ENCODE measurements around the gene CRLF1.

The CRLF1 gene

DNA sequence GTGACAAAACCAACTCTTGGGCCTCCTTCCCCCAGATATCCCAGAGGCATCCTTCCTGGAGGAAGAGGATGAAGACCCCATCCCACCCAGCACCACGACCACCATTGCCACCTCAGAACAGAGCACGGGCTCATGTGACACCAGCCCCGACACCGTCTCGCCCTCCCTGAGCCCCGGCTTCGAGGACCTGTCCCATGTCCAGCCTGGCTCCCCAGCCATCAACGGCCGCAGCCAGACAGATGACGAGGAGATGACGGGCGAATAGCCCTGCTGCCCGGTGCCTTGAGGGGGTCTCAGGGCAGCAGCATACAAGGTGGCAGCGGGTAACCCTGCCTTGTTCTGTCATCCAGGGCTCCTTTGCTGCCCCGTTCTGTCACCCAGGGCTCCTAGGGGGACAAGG lies 38.2 kb downstream of the CRLF1 start:
- TF ChIP-seq, protein P1, sequence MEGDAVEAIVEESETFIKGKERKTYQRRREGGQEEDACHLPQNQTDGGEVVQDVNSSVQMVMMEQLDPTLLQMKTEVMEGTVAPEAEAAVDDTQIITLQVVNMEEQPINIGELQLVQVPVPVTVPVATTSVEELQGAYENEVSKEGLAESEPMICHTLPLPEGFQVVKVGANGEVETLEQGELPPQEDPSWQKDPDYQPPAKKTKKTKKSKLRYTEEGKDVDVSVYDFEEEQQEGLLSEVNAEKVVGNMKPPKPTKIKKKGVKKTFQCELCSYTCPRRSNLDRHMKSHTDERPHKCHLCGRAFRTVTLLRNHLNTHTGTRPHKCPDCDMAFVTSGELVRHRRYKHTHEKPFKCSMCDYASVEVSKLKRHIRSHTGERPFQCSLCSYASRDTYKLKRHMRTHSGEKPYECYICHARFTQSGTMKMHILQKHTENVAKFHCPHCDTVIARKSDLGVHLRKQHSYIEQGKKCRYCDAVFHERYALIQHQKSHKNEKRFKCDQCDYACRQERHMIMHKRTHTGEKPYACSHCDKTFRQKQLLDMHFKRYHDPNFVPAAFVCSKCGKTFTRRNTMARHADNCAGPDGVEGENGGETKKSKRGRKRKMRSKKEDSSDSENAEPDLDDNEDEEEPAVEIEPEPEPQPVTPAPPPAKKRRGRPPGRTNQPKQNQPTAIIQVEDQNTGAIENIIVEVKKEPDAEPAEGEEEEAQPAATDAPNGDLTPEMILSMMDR (IDR thresholded peaks at IDR 0.05; ENCODE audit: low read depth, low read length, missing control alignments): no peak
- no peak for DNase-seq (ENCODE audit: extremely low read depth, low read depth)
- no peak overlapping the region for H3K4me3 ChIP-seq (replicated peaks; ENCODE audit: low read depth, low read length)

DNA sequence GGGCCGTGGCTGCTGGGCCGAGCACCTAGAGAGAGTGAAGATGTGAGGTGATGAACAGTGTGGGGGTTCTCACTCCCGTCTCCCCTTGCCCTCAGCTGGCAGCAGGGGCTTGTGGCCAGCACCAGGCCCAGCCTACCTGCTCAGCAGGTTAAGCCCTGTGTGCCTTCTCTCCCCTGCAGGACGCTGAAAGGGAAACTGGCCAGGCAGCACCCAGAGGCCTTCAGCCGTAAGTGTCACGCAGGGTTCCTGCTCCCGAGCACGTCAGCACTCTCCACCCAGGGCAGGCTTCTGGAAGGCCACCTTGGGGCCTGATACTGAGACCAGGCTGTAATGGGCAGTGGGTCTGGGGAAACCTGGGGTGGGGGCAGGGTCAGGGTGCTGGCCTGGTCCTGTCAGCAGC lies 39.6 kb downstream of the CRLF1 start:
- TF ChIP-seq, protein P1 (IDR thresholded peaks at IDR 0.05; ENCODE audit: low read depth, low read length, missing control alignments): no peak
- no peak overlapping the region for H3K4me3 ChIP-seq (replicated peaks; ENCODE audit: low read depth, low read length)
- no peak for DNase-seq (ENCODE audit: extremely low read depth, low read depth)

DNA sequence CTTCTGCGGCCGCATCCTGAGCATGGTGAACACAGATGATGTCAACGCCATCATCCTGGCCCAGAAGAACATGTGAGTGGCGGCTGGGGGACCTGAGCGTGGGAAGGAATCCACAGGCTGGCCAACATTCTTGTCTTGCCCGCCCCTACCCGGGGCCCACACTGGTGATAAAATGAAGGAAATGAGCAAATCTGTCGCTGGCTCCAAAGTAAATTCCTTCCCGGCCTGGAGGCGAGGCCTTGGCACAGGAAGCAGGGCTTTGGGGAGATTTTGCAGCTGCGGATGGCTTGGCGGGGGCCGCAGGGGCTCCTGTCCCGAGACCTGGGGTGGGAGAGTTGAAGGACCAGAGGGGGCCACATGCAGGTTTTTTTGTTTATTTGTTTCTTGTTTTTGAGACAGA lies 44.5 kb downstream of the CRLF1 start:
- H3K4me3 ChIP-seq (replicated peaks; ENCODE audit: low read depth, low read length): no peak overlapping the region
- DNase-seq (ENCODE audit: extremely low read depth, low read depth): no peak
- TF ChIP-seq, protein P1 (IDR thresholded peaks at IDR 0.05; ENCODE audit: low read depth, low read length, missing control alignments): no peak

DNA sequence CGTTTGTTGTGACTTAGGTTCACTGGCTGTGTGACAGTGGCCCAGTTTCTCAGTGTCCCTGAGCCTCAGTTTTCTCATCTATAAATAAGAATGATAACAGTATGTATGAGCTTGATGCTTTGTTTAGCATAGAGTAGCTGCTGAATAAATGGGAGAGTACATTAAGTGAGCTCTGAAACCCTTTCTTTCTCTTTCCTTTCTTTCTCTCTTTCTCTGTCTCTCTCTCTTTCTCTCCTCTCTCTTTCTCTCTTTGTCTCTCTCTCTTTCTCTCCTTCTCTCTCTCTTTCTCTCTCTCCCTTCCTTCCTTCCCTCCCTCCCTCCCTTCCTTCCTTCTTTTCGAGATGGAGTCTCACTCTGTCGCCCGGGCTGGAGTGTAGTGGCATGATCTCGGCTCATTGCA lies 46.9 kb downstream of the CRLF1 start:
- H3K4me3 ChIP-seq (replicated peaks; ENCODE audit: low read depth, low read length): peak overlapping the region; percentile 78; the same call in 1 of the 2 replicates
- no peak for DNase-seq (ENCODE audit: extremely low read depth, low read depth)
- TF ChIP-seq, protein P1 (IDR thresholded peaks at IDR 0.05; ENCODE audit: low read depth, low read length, missing control alignments): no peak

DNA sequence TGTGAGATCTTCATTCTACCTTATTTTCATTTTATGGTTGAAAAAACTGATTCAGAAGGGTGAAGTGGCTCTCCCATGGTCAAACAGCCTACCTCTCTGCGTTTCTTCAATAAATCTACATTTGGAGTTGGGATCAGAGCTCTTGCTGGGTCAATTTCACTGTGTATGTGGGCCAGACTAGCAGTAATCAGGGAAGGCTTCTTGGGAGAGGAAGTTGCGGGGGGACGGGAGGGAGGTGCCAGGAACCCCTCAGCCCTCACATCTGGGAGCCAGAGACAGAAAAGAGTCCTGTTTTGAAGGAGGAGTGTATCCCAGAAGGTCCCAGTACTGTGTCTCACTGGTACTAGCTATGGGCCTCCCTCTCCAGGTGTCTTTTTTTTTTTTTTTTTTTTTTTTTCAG lies 48.0 kb downstream of the CRLF1 start:
- peak overlapping the region; percentile 78 for H3K4me3 ChIP-seq (replicated peaks; ENCODE audit: low read depth, low read length)
- TF ChIP-seq, protein P1 (IDR thresholded peaks at IDR 0.05; ENCODE audit: low read depth, low read length, missing control alignments): no peak
- no peak for DNase-seq (ENCODE audit: extremely low read depth, low read depth)

DNA sequence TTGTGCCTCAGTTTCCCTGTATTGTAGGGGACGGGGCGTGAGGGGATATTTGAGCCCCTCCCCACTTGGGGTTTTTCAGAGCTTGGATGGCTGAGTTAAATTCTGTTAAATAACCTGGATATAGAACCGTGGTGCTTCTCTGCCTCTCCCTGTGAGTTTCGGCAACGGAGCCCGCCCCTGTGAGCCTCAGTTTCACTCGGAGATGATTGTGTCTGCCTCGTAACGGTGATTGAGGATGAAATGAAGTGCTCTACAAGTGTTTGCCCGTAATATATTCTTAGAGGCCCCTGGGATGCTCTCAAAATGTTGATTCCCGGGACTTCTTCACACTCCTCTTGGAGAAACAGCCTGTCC lies 48.4 kb downstream of the CRLF1 start:
- TF ChIP-seq, protein P1 (IDR thresholded peaks at IDR 0.05; ENCODE audit: low read depth, low read length, missing control alignments): no peak
- H3K4me3 ChIP-seq (replicated peaks; ENCODE audit: low read depth, low read length): peak overlapping the region; percentile 78
- no peak for DNase-seq (ENCODE audit: extremely low read depth, low read depth)

DNA sequence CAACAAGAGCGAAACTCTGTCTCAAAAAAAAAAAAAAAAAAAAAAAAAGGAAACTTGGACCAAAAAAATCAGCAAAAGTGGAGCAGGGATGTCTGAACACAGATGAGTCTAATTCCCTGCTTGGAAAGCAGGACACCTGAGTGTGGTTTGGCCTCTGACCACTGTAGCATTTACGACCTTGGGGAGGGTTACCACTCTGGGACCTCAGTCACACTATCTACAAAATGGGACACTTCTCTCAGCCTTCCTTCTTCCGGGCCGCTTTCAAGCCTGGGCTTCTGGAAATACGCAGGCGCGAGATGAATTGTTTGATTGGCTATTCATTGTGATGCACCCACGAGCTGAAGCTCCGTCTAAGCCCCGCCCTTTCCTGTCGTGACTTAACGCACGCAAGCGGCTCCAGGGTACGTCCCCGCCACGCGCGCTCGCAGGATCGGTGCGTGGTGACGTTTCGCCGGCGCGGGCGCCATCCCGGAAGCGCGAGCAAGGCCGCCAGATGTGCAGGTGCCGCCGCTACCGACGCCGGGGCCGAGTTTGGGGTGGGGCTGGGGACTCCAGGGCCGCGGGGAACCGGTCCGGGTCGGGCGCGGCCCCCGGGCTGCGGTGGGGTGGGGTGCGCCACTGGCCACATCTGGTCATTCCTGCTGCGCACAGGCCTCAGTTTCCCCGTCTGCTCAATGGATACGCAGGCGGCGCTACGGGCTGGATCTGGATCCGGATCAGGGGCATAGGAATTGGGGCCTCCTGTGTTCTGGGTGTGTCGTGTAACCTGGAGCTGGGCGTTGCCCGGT lies 49.0 kb downstream of the CRLF1 start, which contains the start of gene KXD1:
Gene KXD1, plus strand, starts transcription at position 460 of the 791 bp plus-strand sequence. CDS start 4,187 bp downstream, outside the sequence.
- peak within 1 kb of the TSS; percentile 78 for H3K4me3 ChIP-seq (replicated peaks; ENCODE audit: low read depth, low read length)
- TF ChIP-seq, protein P1 (IDR thresholded peaks at IDR 0.05; ENCODE audit: low read depth, low read length, missing control alignments): no peak
- DNase-seq (ENCODE audit: extremely low read depth, low read depth): peak; percentile 97
